Thyroid gland (tissue), 4 donors: ENCODE measurements around the gene TTLL7.

ENCODE experiments used
- POLR2A ChIP-seq, 2 donors: fragments of 450-650 bp; IDR thresholded peaks; one replicate each; pipeline ENCODE4 v1.6.1; 2017; ENCODE audit warnings: antibody characterized with exemption in 2 of 2, mild to moderate bottlenecking in 2 of 2, moderate library complexity in 1 of 2
- TF ChIP-seq, protein P1 (sequence below), 6 experiments: fragments of 200-600 bp in 3 of 6; fragments of 450-650 bp in 3 of 6; sonication (generic) in 3 of 6; IDR thresholded peaks; one replicate each; pipeline ENCODE4 v1.5.1; 2016 to 2019; ENCODE audit warnings: antibody characterized with exemption in 6 of 6, mild to moderate bottlenecking in 2 of 6, inconsistent platforms in 1 of 6, moderate library complexity in 1 of 6

DNA sequence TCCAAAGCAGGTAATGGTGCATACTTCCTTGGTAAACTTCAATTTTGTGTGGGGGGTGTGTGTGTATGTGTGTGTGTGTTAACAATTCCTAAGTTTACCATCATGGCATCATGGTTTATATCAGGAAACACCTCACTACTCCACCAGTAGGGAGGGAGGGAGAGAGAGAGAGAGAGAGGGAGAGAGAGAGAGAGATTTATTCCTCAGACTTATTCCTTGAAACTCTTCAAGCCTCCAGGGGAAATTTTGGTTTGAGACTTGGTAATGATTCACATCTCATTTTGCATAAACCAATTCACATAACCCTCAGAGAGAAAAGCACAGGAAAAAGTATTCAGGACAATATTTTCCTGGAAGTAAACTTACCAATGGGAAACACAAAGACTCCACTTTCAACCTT is 115.0 kb downstream of the TTLL7 start:
- TF ChIP-seq, protein P1, sequence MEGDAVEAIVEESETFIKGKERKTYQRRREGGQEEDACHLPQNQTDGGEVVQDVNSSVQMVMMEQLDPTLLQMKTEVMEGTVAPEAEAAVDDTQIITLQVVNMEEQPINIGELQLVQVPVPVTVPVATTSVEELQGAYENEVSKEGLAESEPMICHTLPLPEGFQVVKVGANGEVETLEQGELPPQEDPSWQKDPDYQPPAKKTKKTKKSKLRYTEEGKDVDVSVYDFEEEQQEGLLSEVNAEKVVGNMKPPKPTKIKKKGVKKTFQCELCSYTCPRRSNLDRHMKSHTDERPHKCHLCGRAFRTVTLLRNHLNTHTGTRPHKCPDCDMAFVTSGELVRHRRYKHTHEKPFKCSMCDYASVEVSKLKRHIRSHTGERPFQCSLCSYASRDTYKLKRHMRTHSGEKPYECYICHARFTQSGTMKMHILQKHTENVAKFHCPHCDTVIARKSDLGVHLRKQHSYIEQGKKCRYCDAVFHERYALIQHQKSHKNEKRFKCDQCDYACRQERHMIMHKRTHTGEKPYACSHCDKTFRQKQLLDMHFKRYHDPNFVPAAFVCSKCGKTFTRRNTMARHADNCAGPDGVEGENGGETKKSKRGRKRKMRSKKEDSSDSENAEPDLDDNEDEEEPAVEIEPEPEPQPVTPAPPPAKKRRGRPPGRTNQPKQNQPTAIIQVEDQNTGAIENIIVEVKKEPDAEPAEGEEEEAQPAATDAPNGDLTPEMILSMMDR (IDR thresholded peaks at IDR 0.05), result no peak
- TF ChIP-seq POLR2A (IDR thresholded peaks at IDR 0.05), result no peak
